Parathyroid adenoma (tissue), 2 donors: ENCODE data around the gene FRAS1.
"Not testable (repeated sequence)": the region's sequence is repeated elsewhere in the genome, so short reads cannot be mapped to it uniquely, and the experiment has no call there.

Experiments used
- H2AFZ ChIP-seq: fragments of 300-600 bp; sonication (generic); one replicate; pipeline ENCODE4 v1.7.0; 2017; ENCODE audit warnings: antibody characterized with exemption, mild to moderate bottlenecking
- H3K27ac ChIP-seq: fragments of 300-600 bp; sonication (generic); one replicate; pipeline ENCODE4 v1.7.0; 2017
- H3K27me3 ChIP-seq: fragments of 300-600 bp; sonication (generic); one replicate; pipeline ENCODE4 v1.7.0; 2017; ENCODE audit warnings: low read length; ENCODE audit not compliant: control insufficient read depth, insufficient read depth
- H3K36me3 ChIP-seq: fragments of 300-600 bp; sonication (generic); one replicate; pipeline ENCODE4 v1.7.0; 2017; ENCODE audit warnings: low read length; ENCODE audit not compliant: control insufficient read depth, insufficient read depth
- H3K4me1 ChIP-seq: fragments of 300-600 bp; sonication (generic); one replicate; pipeline ENCODE4 v1.7.0; 2017; ENCODE audit warnings: control low read depth
- H3K4me2 ChIP-seq: fragments of 300-600 bp; sonication (generic); one replicate; pipeline ENCODE4 v1.7.0; 2017; ENCODE audit warnings: low read length
- H3K4me3 ChIP-seq: fragments of 300-600 bp; sonication (generic); one replicate; pipeline ENCODE4 v1.7.0; 2017; ENCODE audit warnings: low read depth, low read length
- H3K79me2 ChIP-seq: fragments of 300-600 bp; sonication (generic); one replicate; pipeline ENCODE4 v1.7.0; 2017; ENCODE audit warnings: control low read depth
- H3K9ac ChIP-seq: fragments of 300-600 bp; sonication (generic); one replicate; pipeline ENCODE4 v1.7.0; 2017; ENCODE audit warnings: mild to moderate bottlenecking
- H3K9me3 ChIP-seq: fragments of 300-600 bp; sonication (generic); one replicate; pipeline ENCODE4 v1.7.0; 2017; ENCODE audit warnings: low read length; ENCODE audit not compliant: control insufficient read depth
- TF ChIP-seq, protein P1 (sequence below): fragments of 300-600 bp; sonication (generic); IDR thresholded peaks from one replicate; pipeline ENCODE4 v1.7.0; 2017; ENCODE audit warnings: antibody characterized with exemption, mild to moderate bottlenecking
- donor health status: primary hyperparathyroidism.

Gene FRAS1

GRCh38 chr4:78460368-78460767 lies 403.2 kb downstream of the FRAS1 start:
- Histone ChIP-seq H2AFZ (no peak overlapping the region), H3K27me3 (no peaks in the 10 kb centered on the region), H3K4me1 (no peaks in the 10 kb centered on the region), H3K4me2 (no peak overlapping the region), H3K27ac (no peak overlapping the region), H3K9me3 (no peaks in the 10 kb centered on the region), H3K4me3 (no peak overlapping the region), H3K79me2 (no peaks in the 10 kb centered on the region), H3K9ac (no peak overlapping the region), H3K36me3 (no peaks in the 10 kb centered on the region)
- TF ChIP-seq, protein P1, sequence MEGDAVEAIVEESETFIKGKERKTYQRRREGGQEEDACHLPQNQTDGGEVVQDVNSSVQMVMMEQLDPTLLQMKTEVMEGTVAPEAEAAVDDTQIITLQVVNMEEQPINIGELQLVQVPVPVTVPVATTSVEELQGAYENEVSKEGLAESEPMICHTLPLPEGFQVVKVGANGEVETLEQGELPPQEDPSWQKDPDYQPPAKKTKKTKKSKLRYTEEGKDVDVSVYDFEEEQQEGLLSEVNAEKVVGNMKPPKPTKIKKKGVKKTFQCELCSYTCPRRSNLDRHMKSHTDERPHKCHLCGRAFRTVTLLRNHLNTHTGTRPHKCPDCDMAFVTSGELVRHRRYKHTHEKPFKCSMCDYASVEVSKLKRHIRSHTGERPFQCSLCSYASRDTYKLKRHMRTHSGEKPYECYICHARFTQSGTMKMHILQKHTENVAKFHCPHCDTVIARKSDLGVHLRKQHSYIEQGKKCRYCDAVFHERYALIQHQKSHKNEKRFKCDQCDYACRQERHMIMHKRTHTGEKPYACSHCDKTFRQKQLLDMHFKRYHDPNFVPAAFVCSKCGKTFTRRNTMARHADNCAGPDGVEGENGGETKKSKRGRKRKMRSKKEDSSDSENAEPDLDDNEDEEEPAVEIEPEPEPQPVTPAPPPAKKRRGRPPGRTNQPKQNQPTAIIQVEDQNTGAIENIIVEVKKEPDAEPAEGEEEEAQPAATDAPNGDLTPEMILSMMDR = no peak

DNA sequence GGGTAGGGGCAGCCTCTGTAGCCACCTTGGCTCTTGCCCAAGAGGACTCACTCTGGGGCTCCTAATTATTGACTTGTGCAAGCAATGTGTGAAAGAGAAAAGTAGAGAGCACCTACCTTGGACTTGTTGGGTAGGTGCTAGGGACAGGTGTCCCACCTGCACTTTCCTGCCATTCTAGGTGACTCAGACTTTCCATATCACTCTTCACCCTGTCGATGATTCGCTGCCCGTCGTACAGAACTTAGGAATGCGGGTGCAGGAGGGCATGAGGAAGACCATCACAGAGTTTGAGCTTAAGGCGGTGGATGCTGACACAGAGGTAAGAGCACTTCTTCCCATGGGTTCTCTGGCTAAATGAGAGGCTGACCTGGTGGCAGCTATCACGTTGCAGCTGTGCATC lies 407.1 kb downstream of the FRAS1 start:
- H3K9me3 ChIP-seq = no peaks in the 10 kb centered on the region
- H3K36me3 ChIP-seq = no peaks in the 10 kb centered on the region
- H3K4me3 ChIP-seq = no peak overlapping the region
- no peaks in the 10 kb centered on the region for H3K4me1 ChIP-seq
- TF ChIP-seq, protein P1 = no peak
- H3K27ac ChIP-seq = no peak overlapping the region
- H3K79me2 ChIP-seq = no peaks in the 10 kb centered on the region
- no peaks in the 10 kb centered on the region for H3K27me3 ChIP-seq
- H3K9ac ChIP-seq = no peak overlapping the region
- H3K4me2 ChIP-seq = no peak overlapping the region
- H2AFZ ChIP-seq = no peak overlapping the region

DNA sequence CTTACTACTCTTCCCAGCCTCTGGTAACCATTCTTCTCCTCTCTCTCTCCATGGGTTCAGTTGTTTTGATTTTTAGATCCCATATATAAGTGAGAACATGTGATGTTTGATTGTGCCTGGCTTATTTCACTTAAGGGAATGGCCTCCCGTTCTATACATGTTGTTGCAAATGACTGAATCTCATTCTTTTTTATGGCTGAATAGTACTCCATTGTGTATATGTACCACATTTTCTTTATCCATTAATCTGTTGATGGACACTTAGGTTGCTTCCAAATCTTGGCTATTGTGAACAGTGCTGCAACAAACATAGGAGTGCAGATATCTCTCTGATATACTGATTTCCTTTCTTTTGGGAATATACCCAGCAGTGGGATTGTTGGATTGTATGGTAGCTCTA lies 410.1 kb downstream of the FRAS1 start:
- not testable (repeated sequence) for H3K79me2 ChIP-seq, H3K36me3 ChIP-seq, H3K27ac ChIP-seq, H3K4me2 ChIP-seq, H3K27me3 ChIP-seq, H3K9ac ChIP-seq, H3K4me3 ChIP-seq, H3K4me1 ChIP-seq, H3K9me3 ChIP-seq, H2AFZ ChIP-seq

- Histone ChIP-seq H3K79me2 (no peaks in the 10 kb centered on the region), H2AFZ (no peak overlapping the region), H3K4me3 (no peak overlapping the region), H3K9me3 (no peaks in the 10 kb centered on the region), H3K36me3 (no peaks in the 10 kb centered on the region), H3K27ac (no peak overlapping the region), H3K4me1 (no peaks in the 10 kb centered on the region), H3K9ac (no peak overlapping the region), H3K27me3 (no peaks in the 10 kb centered on the region), H3K4me2 (no peak overlapping the region)
- TF ChIP-seq, protein P1 = no peak
These were observed 411.1 kb downstream of the FRAS1 start for GRCh38 chr4:78468272-78468671.

GRCh38 chr4:78476108-78476704 lies 419.1 kb downstream of the FRAS1 start:
- no peaks in the 10 kb centered on the region for H3K4me1 ChIP-seq
- H3K36me3 ChIP-seq = no peaks in the 10 kb centered on the region
- no peak overlapping the region for H2AFZ ChIP-seq
- no peaks in the 10 kb centered on the region for H3K79me2 ChIP-seq
- H3K27ac ChIP-seq = no peak overlapping the region
- no peak overlapping the region for H3K4me2 ChIP-seq
- H3K4me3 ChIP-seq = no peak overlapping the region
- TF ChIP-seq, protein P1 = no peak
- no peaks in the 10 kb centered on the region for H3K9me3 ChIP-seq
- H3K9ac ChIP-seq = no peak overlapping the region
- H3K27me3 ChIP-seq = no peaks in the 10 kb centered on the region
